GM21619 (cell line): ENCODE results near the gene RMI2.

Experiments used
- ATAC-seq: cut with Tn5 transposase; IDR thresholded peaks from one replicate; pipeline ENCODE4 v1.9.1; 2021; ENCODE audit not compliant: unreplicated experiment

The RMI2 gene

GRCh38 chr16:11396241-11397048 lies 51.2 kb downstream of the RMI2 start:
- ATAC-seq, result no peak

- ATAC-seq, result no peak
These were observed 52.9 kb downstream of the RMI2 start for GRCh38 chr16:11398136-11398535.

- no peak for ATAC-seq
These were observed 53.6 kb downstream of the RMI2 start for GRCh38 chr16:11398851-11399250.

- no peak for ATAC-seq
These were observed 54.1 kb downstream of the RMI2 start for GRCh38 chr16:11399261-11399831.

GRCh38 chr16:11400076-11400475 lies 54.8 kb downstream of the RMI2 start:
- ATAC-seq, result no peak
